HL-60 (cell line): ENCODE measurements around the gene ADCK1.

Experiments used
- DNase-seq, 2 experiments: peaks; one replicate each; pipeline ENCODE4 v3.0.0-alpha.2; 2010 to 2020; ENCODE audit warnings: low read depth in 1 of 2, low spot score in 1 of 2
- H3K27ac ChIP-seq: fragments of 250-450 bp; sonication (Bioruptor Pico); replicated peaks from 2 replicates; pipeline ENCODE4 v1.5.1; 2020; ENCODE audit warnings: mild to moderate bottlenecking, moderate library complexity
- H3K27me3 ChIP-seq: fragments of 250-450 bp; sonication (Bioruptor Pico); 2 replicates; pipeline ENCODE4 v1.5.1; 2021; ENCODE audit warnings: mild to moderate bottlenecking, moderate library complexity; ENCODE audit not compliant: insufficient read depth, poor library complexity, severe bottlenecking
- H3K4me3 ChIP-seq: replicated peaks from 2 replicates; pipeline ENCODE4 v1.5.1; 2011; ENCODE audit warnings: mild to moderate bottlenecking, control low read depth, low read length; ENCODE audit not compliant: insufficient read depth
- CTCF ChIP-seq: IDR thresholded peaks from one replicate; pipeline ENCODE4 v1.5.1; 2011; ENCODE audit warnings: low read length, control low read depth, inconsistent platforms; ENCODE audit not compliant: insufficient read depth
- GABPA ChIP-seq: IDR thresholded peaks from 2 replicates; pipeline ENCODE4 v1.6.1; 2012; ENCODE audit warnings: low read depth
- POLR2AphosphoS5 ChIP-seq: IDR thresholded peaks from 2 replicates; pipeline ENCODE4 v1.6.1; 2012; ENCODE audit warnings: low read depth
- SPI1 ChIP-seq: IDR thresholded peaks from 2 replicates; pipeline ENCODE4 v1.6.1; 2012; ENCODE audit warnings: low read depth, mild to moderate bottlenecking, borderline replicate concordance
- TF ChIP-seq, protein P1 (sequence below): IDR thresholded peaks from 2 replicates; pipeline ENCODE4 v1.6.1; 2012; ENCODE audit warnings: low read depth; ENCODE audit not compliant: insufficient replicate concordance

Gene ADCK1

DNA sequence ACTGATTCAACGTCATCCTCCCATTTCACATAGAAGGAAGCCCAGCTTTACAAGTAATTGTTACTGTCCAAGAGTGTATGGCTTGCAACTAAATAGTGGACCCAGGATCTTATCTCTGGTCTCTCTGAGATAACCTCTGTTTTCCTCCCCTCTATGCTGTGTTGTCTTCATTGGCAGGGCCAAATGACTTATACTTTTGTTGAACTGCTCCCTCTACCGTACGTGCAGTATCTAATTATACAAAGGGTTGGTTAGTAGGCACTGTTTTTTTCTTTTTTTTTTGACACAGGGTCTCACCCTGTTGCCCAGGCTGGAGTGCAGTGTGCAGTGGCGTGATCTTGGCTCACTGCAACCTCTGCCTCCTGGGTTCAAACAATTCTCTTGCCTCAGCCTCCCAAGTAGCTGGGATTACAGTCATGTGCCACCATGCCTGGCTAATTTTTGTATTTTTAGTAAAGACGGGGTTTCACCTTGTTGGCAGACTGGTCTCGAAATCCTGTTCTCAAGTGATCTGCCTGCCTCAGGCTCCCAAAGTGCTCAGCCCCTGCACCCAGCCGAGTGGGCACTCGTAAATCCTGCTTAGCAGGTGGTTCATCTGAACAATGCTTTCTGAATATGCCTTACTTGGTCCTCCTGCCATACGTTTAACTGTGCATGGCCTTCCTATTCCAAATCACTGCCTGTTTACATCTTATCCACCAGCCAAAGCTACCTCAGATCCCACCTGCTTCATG lies 162.1 kb downstream of the ADCK1 start:
- TF ChIP-seq SPI1 (no peak), CTCF (no peak), GABPA (no peak), POLR2AphosphoS5 (no peak)
- TF ChIP-seq, protein P1, sequence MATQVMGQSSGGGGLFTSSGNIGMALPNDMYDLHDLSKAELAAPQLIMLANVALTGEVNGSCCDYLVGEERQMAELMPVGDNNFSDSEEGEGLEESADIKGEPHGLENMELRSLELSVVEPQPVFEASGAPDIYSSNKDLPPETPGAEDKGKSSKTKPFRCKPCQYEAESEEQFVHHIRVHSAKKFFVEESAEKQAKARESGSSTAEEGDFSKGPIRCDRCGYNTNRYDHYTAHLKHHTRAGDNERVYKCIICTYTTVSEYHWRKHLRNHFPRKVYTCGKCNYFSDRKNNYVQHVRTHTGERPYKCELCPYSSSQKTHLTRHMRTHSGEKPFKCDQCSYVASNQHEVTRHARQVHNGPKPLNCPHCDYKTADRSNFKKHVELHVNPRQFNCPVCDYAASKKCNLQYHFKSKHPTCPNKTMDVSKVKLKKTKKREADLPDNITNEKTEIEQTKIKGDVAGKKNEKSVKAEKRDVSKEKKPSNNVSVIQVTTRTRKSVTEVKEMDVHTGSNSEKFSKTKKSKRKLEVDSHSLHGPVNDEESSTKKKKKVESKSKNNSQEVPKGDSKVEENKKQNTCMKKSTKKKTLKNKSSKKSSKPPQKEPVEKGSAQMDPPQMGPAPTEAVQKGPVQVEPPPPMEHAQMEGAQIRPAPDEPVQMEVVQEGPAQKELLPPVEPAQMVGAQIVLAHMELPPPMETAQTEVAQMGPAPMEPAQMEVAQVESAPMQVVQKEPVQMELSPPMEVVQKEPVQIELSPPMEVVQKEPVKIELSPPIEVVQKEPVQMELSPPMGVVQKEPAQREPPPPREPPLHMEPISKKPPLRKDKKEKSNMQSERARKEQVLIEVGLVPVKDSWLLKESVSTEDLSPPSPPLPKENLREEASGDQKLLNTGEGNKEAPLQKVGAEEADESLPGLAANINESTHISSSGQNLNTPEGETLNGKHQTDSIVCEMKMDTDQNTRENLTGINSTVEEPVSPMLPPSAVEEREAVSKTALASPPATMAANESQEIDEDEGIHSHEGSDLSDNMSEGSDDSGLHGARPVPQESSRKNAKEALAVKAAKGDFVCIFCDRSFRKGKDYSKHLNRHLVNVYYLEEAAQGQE = no peak
- no peak overlapping the region for H3K4me3 ChIP-seq
- H3K27me3 ChIP-seq = no peaks in the 10 kb centered on the region
- no peak for DNase-seq
- H3K27ac ChIP-seq = no peak overlapping the region

- TF ChIP-seq GABPA (no peak), CTCF (no peak), SPI1 (no peak), POLR2AphosphoS5 (no peak)
- TF ChIP-seq, protein P1 = no peak
- H3K27ac ChIP-seq = no peak overlapping the region
- no peaks in the 10 kb centered on the region for H3K27me3 ChIP-seq
- H3K4me3 ChIP-seq = no peak overlapping the region
- no peak for DNase-seq
Measured at GRCh38 chr14:77962731-77963520, 163.0 kb downstream of the ADCK1 start.

DNA sequence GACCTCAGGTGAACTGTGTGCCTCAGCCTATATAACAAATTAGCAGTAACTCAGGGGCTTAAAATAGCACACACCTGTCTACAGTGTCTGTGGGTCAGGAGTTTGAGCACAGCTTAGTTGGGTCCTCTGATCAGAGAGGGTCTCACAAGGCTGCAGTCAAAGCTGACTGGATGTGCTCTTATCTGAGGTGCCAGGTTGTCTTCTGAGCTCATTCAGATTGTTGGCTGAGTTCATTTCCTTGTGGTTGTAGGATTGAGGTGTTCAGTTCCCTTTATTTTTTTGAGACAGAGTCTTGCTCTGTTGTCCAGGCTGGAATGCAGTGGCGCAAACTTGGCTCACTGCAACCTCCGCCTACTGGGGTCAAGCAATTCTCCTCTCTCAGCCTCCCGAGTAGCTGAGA lies 164.7 kb downstream of the ADCK1 start:
- DNase-seq = no peak
- H3K27ac ChIP-seq = no peak overlapping the region
- no peak overlapping the region for H3K4me3 ChIP-seq
- TF ChIP-seq, protein P1 = no peak
- no peak for TF ChIP-seq CTCF
- no peak for TF ChIP-seq POLR2AphosphoS5
- no peak for TF ChIP-seq GABPA
- no peak for TF ChIP-seq SPI1
- H3K27me3 ChIP-seq = no peaks in the 10 kb centered on the region
